HG02623 (cell line): ENCODE measurements around the gene OR10AD1.
A peak's percentile ranks its signal among the peaks of the same experiment; 100 is the strongest.
"Not testable (repeated sequence)": the region's sequence is repeated elsewhere in the genome, so short reads cannot be mapped to it uniquely, and the experiment has no call there.

Source experiments
- ATAC-seq: cut with Tn5 transposase; IDR thresholded peaks from one replicate; pipeline ENCODE4 v1.9.1; 2021; ENCODE audit warnings: moderate library complexity; ENCODE audit not compliant: unreplicated experiment

OR10AD1 gene, protein sequence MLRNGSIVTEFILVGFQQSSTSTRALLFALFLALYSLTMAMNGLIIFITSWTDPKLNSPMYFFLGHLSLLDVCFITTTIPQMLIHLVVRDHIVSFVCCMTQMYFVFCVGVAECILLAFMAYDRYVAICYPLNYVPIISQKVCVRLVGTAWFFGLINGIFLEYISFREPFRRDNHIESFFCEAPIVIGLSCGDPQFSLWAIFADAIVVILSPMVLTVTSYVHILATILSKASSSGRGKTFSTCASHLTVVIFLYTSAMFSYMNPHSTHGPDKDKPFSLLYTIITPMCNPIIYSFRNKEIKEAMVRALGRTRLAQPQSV

GRCh38 chr12:48203192-48203591 lies at the start of gene OR10AD1:
Gene OR10AD1, minus strand, starts transcription at chr12:48203292. Its CDS starts 0 bp downstream, at chr12:48203292.
- no peak for ATAC-seq

DNA sequence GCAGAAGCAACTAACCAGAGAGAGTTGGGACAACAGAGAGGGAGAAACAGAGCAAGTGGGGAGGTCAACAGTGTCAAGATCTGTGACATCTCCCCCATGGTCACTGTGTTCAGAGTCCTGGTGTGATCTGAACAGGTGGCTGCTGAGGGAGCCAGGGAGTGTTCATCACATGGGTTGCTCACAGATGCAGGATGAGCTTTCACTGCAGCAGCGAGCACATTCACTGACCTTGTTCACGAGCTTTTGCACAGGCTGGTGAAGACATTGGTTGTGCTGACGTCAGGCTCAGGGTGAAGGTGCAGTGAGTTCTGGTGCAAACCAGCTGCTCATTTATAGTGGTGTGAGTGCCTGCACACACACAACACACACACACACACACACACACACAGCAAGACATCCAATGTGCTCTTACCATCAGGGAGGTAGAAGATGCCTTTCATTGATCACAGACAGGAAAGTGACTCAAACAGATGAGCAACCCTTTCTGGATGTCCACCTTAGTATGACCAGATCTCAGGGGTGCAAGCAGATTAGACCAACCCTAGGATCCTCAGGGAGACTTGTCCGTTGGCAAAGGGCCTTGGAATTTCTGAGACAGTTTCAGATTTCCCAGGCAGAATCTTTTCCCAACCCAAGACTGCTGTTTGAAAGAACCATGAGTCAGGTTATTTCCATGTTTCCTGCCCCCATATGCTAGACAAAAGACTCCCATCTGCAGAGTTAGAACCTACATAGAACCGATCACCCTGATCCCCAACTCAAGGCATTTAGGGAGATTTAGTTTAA lies 44.3 kb upstream of the OR10AD1 start:
- no peak for ATAC-seq

DNA sequence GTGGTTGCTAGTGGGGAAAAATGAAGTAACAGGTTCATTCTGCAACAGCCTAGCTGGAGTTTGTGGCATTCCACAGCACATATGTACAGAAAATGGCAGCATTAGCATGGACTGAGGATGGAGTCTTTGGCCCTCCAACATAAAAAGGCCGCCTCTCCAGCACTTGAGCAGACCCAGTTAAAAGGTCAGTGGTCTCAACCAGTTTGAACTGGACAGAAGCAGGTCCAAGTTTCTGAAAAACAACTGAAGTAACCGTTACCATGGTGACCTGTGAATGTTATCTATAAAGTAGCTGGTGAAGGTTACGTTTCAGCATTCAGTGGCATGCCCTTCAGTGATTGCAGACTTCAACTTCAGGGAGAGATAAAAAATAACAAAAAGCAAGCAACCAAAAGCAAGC lies 34.1 kb upstream of the OR10AD1 start:
- no peak for ATAC-seq

GRCh38 chr12:48235796-48236333 lies 32.8 kb upstream of the OR10AD1 start:
- ATAC-seq, result no peak

DNA sequence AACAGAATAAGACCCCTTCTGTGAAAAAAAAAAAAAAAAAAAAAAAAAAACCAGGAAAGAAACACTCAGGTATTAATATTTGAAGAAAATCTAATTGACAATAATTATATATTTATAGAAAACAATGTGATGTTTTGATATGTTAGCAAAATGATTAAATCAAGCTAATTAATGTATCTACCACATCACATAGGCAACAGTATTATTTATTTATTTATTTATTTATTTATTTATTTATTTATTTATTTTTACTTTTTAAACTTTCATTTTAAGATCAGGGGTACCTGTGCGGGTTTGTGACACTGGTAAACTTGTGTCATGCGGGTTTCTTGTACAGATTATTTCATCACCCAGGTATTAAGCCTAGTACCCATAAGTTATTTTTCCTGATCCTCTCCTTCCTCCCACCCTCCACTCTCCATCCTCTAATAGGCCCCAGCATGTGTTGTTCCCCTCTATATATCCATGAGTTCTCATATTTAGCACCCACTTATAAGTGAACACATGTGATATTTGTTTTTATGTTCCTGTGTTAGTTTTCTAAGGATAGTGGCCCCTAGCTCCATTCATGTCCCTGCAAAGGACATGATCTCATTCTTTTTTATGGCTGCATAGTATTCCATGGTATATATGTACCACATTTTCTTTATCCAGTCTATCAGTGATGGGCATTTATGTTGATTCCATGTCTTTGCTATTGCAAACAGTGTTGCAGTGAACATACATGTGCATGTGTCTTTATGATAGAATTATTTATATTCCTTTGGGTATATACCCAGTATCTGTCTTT lies 28.3 kb upstream of the OR10AD1 start:
- not testable (repeated sequence) for ATAC-seq

- not testable (repeated sequence) for ATAC-seq
Measured at GRCh38 chr12:48224533-48224932, 21.4 kb upstream of the OR10AD1 start.

DNA sequence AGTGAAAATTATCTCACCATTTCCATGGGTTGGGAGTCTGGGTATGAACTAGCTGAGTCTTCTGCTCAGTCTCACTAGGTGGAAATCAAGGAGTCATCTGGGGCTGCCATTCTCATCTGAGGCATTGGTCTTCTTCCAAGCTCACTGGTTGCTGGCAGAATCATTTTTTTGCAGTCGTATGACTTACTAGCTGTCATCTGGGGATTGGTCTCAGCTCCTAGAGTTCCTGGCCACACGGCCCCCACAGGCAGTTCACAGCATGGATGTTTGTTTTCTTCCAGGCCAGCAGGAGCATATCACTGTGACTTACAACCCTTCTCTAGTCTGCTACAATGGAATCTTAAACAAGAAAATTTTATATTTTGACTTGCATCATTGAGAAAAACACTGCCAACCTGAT lies 18.6 kb upstream of the OR10AD1 start:
- ATAC-seq, result no peak

DNA sequence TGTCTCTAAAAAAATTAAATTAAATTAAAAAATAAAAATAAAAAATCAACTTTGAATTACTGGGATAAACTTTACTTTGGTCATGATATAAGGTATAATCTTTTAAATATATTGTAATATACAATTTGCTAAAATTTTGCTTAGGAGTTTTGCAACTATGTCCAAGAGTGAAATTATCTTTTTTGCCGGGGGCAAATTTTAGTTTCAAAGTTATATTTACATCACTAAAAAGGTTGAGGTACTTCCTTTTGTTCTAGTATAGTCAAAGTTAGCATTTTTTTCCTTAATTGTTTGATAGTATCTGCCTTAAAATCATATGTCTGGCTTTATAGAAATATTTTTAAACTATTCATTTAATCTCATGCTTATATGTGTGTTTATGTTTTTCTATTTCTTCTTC lies 17.6 kb upstream of the OR10AD1 start:
- ATAC-seq, result no peak

DNA sequence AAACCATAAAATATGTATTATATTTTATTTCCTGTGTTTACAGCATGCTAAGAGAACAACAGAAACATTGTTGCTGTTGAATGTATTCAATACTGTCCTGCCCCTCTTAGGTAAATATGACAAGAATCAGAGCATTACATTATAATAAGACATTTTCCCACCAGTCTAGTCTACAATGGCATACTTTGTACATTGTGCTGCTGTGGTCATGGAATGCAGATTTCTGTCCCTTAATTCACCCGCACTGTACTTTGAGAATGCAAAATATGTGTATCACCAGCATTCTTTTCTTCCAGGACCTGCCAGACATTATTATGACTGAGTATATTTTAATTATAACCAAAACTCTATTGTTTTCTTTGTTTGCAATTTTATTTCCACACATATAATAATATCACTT lies 16.5 kb upstream of the OR10AD1 start:
- ATAC-seq, result no peak

GRCh38 chr12:48216785-48217184 lies 13.7 kb upstream of the OR10AD1 start:
- no peak for ATAC-seq

- not testable (repeated sequence) for ATAC-seq
Measured at GRCh38 chr12:48209495-48209894, 6.4 kb upstream of the OR10AD1 start.

- no peak for ATAC-seq
Measured at GRCh38 chr12:48202766-48203165, 326 bp downstream of the OR10AD1 start.

DNA sequence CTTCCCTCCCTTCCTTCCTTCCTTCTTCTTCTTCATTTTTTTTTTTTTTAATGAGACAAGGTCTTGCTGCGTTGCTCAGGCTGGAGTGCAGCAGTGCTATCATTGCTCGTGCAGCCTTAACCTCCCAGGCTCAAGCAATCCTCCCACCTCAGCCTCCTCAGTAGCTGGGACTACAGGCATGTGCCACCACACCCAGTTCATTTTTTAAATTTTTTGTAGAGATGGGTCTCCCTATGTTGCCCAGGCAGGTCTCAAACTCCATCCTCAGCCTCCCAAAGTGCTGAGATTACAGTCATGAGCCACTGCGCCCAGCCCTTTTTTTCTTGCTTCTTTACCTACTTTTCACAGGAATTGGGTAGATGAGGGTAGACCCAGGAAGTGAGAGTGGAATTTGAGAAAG lies 1.6 kb downstream of the OR10AD1 start:
- no peak for ATAC-seq

GRCh38 chr12:48201091-48201490 lies 2.0 kb downstream of the OR10AD1 start:
- ATAC-seq, result no peak

GRCh38 chr12:48199774-48200221 lies 3.3 kb downstream of the OR10AD1 start:
- no peak for ATAC-seq

DNA sequence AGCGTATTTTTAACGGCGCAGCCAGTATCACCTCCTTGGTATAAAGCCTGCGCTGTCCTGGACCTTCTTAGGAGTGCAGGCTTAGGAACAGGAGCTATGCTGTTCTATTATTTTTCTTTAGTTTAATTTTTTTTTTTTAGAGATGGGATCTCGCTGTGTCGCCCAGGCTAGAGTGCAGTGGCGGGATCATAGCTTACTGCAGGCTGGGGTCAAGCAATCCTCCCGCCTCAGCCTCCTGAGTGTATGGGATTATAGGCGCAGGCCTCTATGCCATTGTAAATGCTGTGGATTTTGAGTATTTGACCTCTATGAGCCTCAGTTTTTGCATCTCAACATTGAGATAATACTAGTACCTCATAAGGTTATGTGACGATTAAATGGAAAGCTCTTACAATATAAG lies 4.1 kb downstream of the OR10AD1 start:
- ATAC-seq, result no peak

GRCh38 chr12:48198672-48198971 lies 4.5 kb downstream of the OR10AD1 start:
- ATAC-seq, result no peak

DNA sequence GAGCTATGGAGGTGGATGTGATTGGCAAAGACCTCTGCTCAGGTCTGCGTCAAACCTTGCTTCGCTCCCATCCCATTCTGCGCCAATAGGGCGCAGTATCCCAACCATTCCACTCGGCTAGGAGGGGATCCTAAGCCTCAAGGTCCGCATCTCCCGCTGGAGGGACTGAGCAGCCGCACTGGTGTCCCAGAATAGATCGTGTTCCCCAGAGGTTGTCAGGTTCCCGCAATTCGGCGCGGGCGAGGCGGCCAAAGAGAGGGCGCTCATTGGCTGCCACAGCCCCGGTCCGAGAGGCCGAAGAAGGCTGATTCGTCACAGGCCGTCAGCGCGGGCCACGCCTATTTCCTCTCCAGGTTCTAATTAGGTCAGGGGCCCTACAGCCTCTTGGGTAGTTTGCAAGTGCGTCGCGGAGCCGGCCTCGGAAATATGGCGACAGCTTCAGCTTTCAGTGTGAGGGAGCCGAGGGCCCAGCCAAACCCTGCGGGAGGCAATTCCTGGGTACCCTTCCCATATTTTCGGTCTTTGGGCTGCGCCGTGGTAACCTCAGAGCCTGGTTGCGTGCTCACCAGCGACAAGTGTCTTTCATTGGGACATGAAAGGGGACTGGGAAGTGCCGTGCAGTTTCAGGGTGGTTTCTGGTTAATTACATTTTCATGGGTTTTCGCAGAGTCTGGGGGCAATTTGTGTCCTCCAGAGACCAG lies 5.0 kb downstream of the OR10AD1 start:
- peak; percentile 98 for ATAC-seq

GRCh38 chr12:48197549-48197970 lies 5.5 kb downstream of the OR10AD1 start:
- ATAC-seq, result peak; percentile 22

GRCh38 chr12:48194799-48195201 lies 8.3 kb downstream of the OR10AD1 start:
- no peak for ATAC-seq

DNA sequence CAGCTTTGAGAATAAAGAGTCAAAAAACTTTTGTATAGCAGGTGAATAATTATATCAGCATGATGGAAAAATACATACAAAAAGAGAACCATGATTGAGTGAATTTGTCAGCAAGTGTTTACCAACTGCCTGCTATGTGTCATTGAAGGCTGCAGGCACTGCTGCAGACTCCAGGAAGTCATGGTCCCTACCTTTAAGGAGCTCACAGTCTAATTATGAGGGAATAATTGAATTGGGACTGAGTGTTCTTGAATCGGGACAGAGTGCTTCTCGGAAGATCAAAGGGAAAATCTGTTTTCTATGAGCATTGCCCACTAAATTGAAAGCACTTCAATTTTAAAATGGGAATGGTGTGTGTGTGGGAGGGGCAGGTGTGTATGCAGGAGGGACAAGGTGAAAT lies 9.5 kb downstream of the OR10AD1 start:
- no peak for ATAC-seq
